ENCODE data around the gene CDAN1. TPM values are rescaled to one million over a fixed set of nuclear protein-coding genes. Genes with fewer than 3 reads are reported as not detected.

Gene CDAN1
- total RNA-seq, 2 experiments from 2014 or later, result 14.3 to 17.9 TPM

- Mint-ChIP-seq H3K27ac (no peak overlapping the region), H3K4me3 (no peak overlapping the region), H3K9me3 (no peaks in the 10 kb centered on the region), H3K27me3 (no peaks in the 10 kb centered on the region), H3K4me1 (peaks cover 3% of the 10 kb centered on the region), H3K36me3 (no peaks in the 10 kb centered on the region)
- no peak for DNase-seq
These were observed 29.9 kb downstream of the CDAN1 start for GRCh38 chr15:42707068-42707467.

GRCh38 chr15:42705336-42705735 lies 31.6 kb downstream of the CDAN1 start:
- H3K36me3 Mint-ChIP-seq, result peaks cover 5% of the 10 kb centered on the region
- DNase-seq, result no peak
- no peak overlapping the region for H3K4me3 Mint-ChIP-seq
- H3K4me1 Mint-ChIP-seq, result peaks cover 3% of the 10 kb centered on the region
- H3K9me3 Mint-ChIP-seq, result no peaks in the 10 kb centered on the region
- H3K27me3 Mint-ChIP-seq, result no peaks in the 10 kb centered on the region
- no peak overlapping the region for H3K27ac Mint-ChIP-seq

- Mint-ChIP-seq H3K9me3 (no peaks in the 10 kb centered on the region), H3K27ac (no peak overlapping the region), H3K36me3 (peaks cover 5% of the 10 kb centered on the region), H3K27me3 (no peaks in the 10 kb centered on the region), H3K4me3 (no peak overlapping the region), H3K4me1 (peaks cover 3% of the 10 kb centered on the region)
- DNase-seq, result peak; percentile 47
These were observed 32.4 kb downstream of the CDAN1 start for GRCh38 chr15:42704492-42704926.

GRCh38 chr15:42696626-42697025 lies 40.3 kb downstream of the CDAN1 start:
- Mint-ChIP-seq H3K4me3 (no peak overlapping the region), H3K27me3 (no peaks in the 10 kb centered on the region), H3K36me3 (peaks cover 5% of the 10 kb centered on the region), H3K27ac (no peak overlapping the region), H3K9me3 (no peaks in the 10 kb centered on the region), H3K4me1 (no peaks in the 10 kb centered on the region)
- DNase-seq, result no peak

GRCh38 chr15:42695527-42696071 lies 41.3 kb downstream of the CDAN1 start:
- H3K9me3 Mint-ChIP-seq, result no peaks in the 10 kb centered on the region
- H3K4me1 Mint-ChIP-seq, result peaks cover 3% of the 10 kb centered on the region
- H3K36me3 Mint-ChIP-seq, result no peaks in the 10 kb centered on the region
- no peaks in the 10 kb centered on the region for H3K27me3 Mint-ChIP-seq
- DNase-seq, result no peak
- no peak overlapping the region for H3K27ac Mint-ChIP-seq
- no peak overlapping the region for H3K4me3 Mint-ChIP-seq

GRCh38 chr15:42694398-42694797 lies 42.5 kb downstream of the CDAN1 start:
- DNase-seq, result no peak
- no peaks in the 10 kb centered on the region for H3K9me3 Mint-ChIP-seq
- H3K4me1 Mint-ChIP-seq, result peaks cover 3% of the 10 kb centered on the region
- no peak overlapping the region for H3K4me3 Mint-ChIP-seq
- no peaks in the 10 kb centered on the region for H3K27me3 Mint-ChIP-seq
- no peak overlapping the region for H3K27ac Mint-ChIP-seq
- no peaks in the 10 kb centered on the region for H3K36me3 Mint-ChIP-seq

- Mint-ChIP-seq H3K27me3 (no peaks in the 10 kb centered on the region), H3K36me3 (no peaks in the 10 kb centered on the region), H3K9me3 (no peaks in the 10 kb centered on the region), H3K27ac (no peak overlapping the region), H3K4me1 (peaks cover 3% of the 10 kb centered on the region), H3K4me3 (no peak overlapping the region)
- DNase-seq, result no peak
These were observed 43.0 kb downstream of the CDAN1 start for GRCh38 chr15:42693942-42694341.

- no peaks in the 10 kb centered on the region for H3K27me3 Mint-ChIP-seq
These were observed 43.4 kb downstream of the CDAN1 start for GRCh38 chr15:42693496-42693895.

GRCh38 chr15:42692997-42693396 lies 43.9 kb downstream of the CDAN1 start:
- H3K36me3 Mint-ChIP-seq, result no peaks in the 10 kb centered on the region
- H3K4me1 Mint-ChIP-seq, result peaks cover 3% of the 10 kb centered on the region
- H3K9me3 Mint-ChIP-seq, result no peaks in the 10 kb centered on the region
- no peak overlapping the region for H3K27ac Mint-ChIP-seq
- H3K4me3 Mint-ChIP-seq, result no peak overlapping the region
- no peaks in the 10 kb centered on the region for H3K27me3 Mint-ChIP-seq
- no peak for DNase-seq

More at GRCh38 chr15:42693496-42693895, 43.4 kb downstream of the CDAN1 start:
- H3K27ac Mint-ChIP-seq, result no peak overlapping the region
- H3K4me3 Mint-ChIP-seq, result no peak overlapping the region
- peaks cover 3% of the 10 kb centered on the region for H3K4me1 Mint-ChIP-seq
- no peak for DNase-seq
- no peaks in the 10 kb centered on the region for H3K36me3 Mint-ChIP-seq
- H3K9me3 Mint-ChIP-seq, result no peaks in the 10 kb centered on the region

- DNase-seq, result no peak
- no peaks in the 10 kb centered on the region for H3K27me3 Mint-ChIP-seq
- H3K9me3 Mint-ChIP-seq, result no peaks in the 10 kb centered on the region
- no peaks in the 10 kb centered on the region for H3K36me3 Mint-ChIP-seq
- no peak overlapping the region for H3K4me3 Mint-ChIP-seq
- peaks cover 3% of the 10 kb centered on the region for H3K4me1 Mint-ChIP-seq
- no peak overlapping the region for H3K27ac Mint-ChIP-seq
These were observed 44.4 kb downstream of the CDAN1 start for GRCh38 chr15:42692536-42692935.

GRCh38 chr15:42691770-42692169 lies 45.2 kb downstream of the CDAN1 start:
- Mint-ChIP-seq H3K4me3 (no peak overlapping the region), H3K27me3 (no peaks in the 10 kb centered on the region), H3K36me3 (peaks cover 4% of the 10 kb centered on the region), H3K27ac (no peak overlapping the region), H3K4me1 (peaks cover 3% of the 10 kb centered on the region), H3K9me3 (no peaks in the 10 kb centered on the region)
- DNase-seq, result no peak

GRCh38 chr15:42691308-42691707 lies 45.6 kb downstream of the CDAN1 start:
- H3K27ac Mint-ChIP-seq, result no peak overlapping the region
- H3K4me3 Mint-ChIP-seq, result no peak overlapping the region
- peak; percentile 21 for DNase-seq

GRCh38 chr15:42688301-42688700 lies 48.6 kb downstream of the CDAN1 start:
- no peak for DNase-seq
- no peaks in the 10 kb centered on the region for H3K9me3 Mint-ChIP-seq
- no peak overlapping the region for H3K4me3 Mint-ChIP-seq
- peaks cover 4% of the 10 kb centered on the region for H3K36me3 Mint-ChIP-seq
- H3K4me1 Mint-ChIP-seq, result peaks cover 3% of the 10 kb centered on the region
- no peak overlapping the region for H3K27ac Mint-ChIP-seq
- H3K27me3 Mint-ChIP-seq, result no peaks in the 10 kb centered on the region

More at GRCh38 chr15:42691308-42691707, 45.6 kb downstream of the CDAN1 start:
- Mint-ChIP-seq H3K9me3 (no peaks in the 10 kb centered on the region), H3K36me3 (peaks cover 4% of the 10 kb centered on the region), H3K27me3 (no peaks in the 10 kb centered on the region), H3K4me1 (peaks cover 3% of the 10 kb centered on the region)

GRCh38 chr15:42687740-42688139 lies 49.2 kb downstream of the CDAN1 start:
- DNase-seq, result no peak
- Mint-ChIP-seq H3K36me3 (peaks cover 4% of the 10 kb centered on the region), H3K9me3 (no peaks in the 10 kb centered on the region), H3K27ac (no peak overlapping the region), H3K27me3 (no peaks in the 10 kb centered on the region), H3K4me1 (peaks cover 3% of the 10 kb centered on the region), H3K4me3 (no peak overlapping the region)

- H3K27me3 Mint-ChIP-seq, result no peaks in the 10 kb centered on the region
- H3K9me3 Mint-ChIP-seq, result no peaks in the 10 kb centered on the region
- H3K36me3 Mint-ChIP-seq, result peaks cover 4% of the 10 kb centered on the region
- no peak for DNase-seq
- H3K27ac Mint-ChIP-seq, result no peak overlapping the region
- H3K4me1 Mint-ChIP-seq, result peaks cover 3% of the 10 kb centered on the region
- H3K4me3 Mint-ChIP-seq, result no peak overlapping the region
These were observed 50.6 kb downstream of the CDAN1 start for GRCh38 chr15:42686281-42686680.

GRCh38 chr15:42681119-42681518 lies 55.8 kb downstream of the CDAN1 start:
- Mint-ChIP-seq H3K4me1 (peaks cover 8% of the 10 kb centered on the region), H3K4me3 (no peak overlapping the region), H3K27ac (no peak overlapping the region), H3K27me3 (no peaks in the 10 kb centered on the region), H3K36me3 (peaks cover 4% of the 10 kb centered on the region), H3K9me3 (no peaks in the 10 kb centered on the region)
- DNase-seq, result no peak
